DMS53 (cell line): ENCODE data around the gene PHOSPHO1.

Source experiments
- DNase-seq: peaks from one replicate; lab custom pipeline; 2025; lab: John Stamatoyannopoulos, UW

Gene PHOSPHO1

GRCh38 chr17:49218941-49219913 is 11.4 kb downstream of the PHOSPHO1 start:
- DNase-seq, result no peak

- no peak for DNase-seq
Observed at GRCh38 chr17:49217651-49218413, 12.8 kb downstream of the PHOSPHO1 start.

GRCh38 chr17:49216953-49217650 is 13.5 kb downstream of the PHOSPHO1 start:
- no peak for DNase-seq

- DNase-seq, result no peak
Observed at GRCh38 chr17:49216482-49216881, 14.1 kb downstream of the PHOSPHO1 start.

GRCh38 chr17:49214676-49215360 is 15.8 kb downstream of the PHOSPHO1 start:
- no peak for DNase-seq

GRCh38 chr17:49213847-49214246 is 16.7 kb downstream of the PHOSPHO1 start:
- DNase-seq, result no peak

GRCh38 chr17:49213399-49213798 is 17.2 kb downstream of the PHOSPHO1 start:
- no peak for DNase-seq

- no peak for DNase-seq
Observed at GRCh38 chr17:49210158-49211029, 20.2 kb downstream of the PHOSPHO1 start, which contains the start of the genes ABI3 and GNGT2. Gene ABI3 (plus strand): TSS chr17:49210707. CDS start chr17:49210725, 18 bp downstream. Gene GNGT2 (minus strand): TSS chr17:49210574. CDS start chr17:49207422, 3,152 bp downstream.

- no peak for DNase-seq
Observed at GRCh38 chr17:49209061-49209571, 21.5 kb downstream of the PHOSPHO1 start.

GRCh38 chr17:49204516-49204915 is 26.1 kb downstream of the PHOSPHO1 start:
- no peak for DNase-seq

GRCh38 chr17:49203796-49204195 is 26.8 kb downstream of the PHOSPHO1 start:
- DNase-seq, result no peak

GRCh38 chr17:49201481-49201927 is 29.1 kb downstream of the PHOSPHO1 start:
- no peak for DNase-seq

GRCh38 chr17:49200423-49201083 is 30.0 kb downstream of the PHOSPHO1 start:
- DNase-seq, result no peak

- no peak for DNase-seq
Observed at GRCh38 chr17:49198211-49198610, 32.4 kb downstream of the PHOSPHO1 start.

GRCh38 chr17:49197346-49197998 is 33.1 kb downstream of the PHOSPHO1 start:
- DNase-seq, result no peak

GRCh38 chr17:49196520-49196919 is 34.1 kb downstream of the PHOSPHO1 start:
- DNase-seq, result no peak

GRCh38 chr17:49195751-49196150 is 34.8 kb downstream of the PHOSPHO1 start:
- no peak for DNase-seq

- no peak for DNase-seq
Observed at GRCh38 chr17:49194297-49194607, 36.3 kb downstream of the PHOSPHO1 start.
